ENCODE results near the gene GPR142. TPM values are rescaled to one million over a fixed set of nuclear protein-coding genes. Genes with fewer than 3 reads are reported as not detected.

Gene GPR142
- total and polyA plus RNA-seq, 2 of the 13 experiments (the other 11 are each of a cell fraction or from before 2014, with no cell fraction given) = not detected

- TF ChIP-seq ZBTB40 (IDR thresholded peaks at IDR 0.05) (0 out of 2 replicates have a peak, but pooled peaks have one; percentile 11), ZBTB40 (CRISPR knock-in tag; IDR thresholded peaks at IDR 0.05) (no peak), PRDM4 (CRISPR knock-in tag; IDR thresholded peaks at IDR 0.05; ENCODE audit: borderline replicate concordance) (no peak), SP140L (CRISPR knock-in tag; IDR thresholded peaks at IDR 0.05; ENCODE audit: borderline replicate concordance) (no peak), NCOA5 (CRISPR knock-in tag; IDR thresholded peaks at IDR 0.05) (no peak), ZNF816 (CRISPR knock-in tag; IDR thresholded peaks at IDR 0.05; ENCODE audit: borderline replicate concordance) (no peak)
Observed at GRCh38 chr17:74389937-74390679, 22.8 kb downstream of the GPR142 start (continued).

Measured in HepG2 (cell line).